PC-3 (cell line): ENCODE measurements around the gene APMAP. TPM values are rescaled to one million over a fixed set of nuclear protein-coding genes. Genes with fewer than 3 reads are reported as not detected.
A peak's percentile ranks its signal among the peaks of the same experiment; 100 is the strongest.

ENCODE experiments used
- ATAC-seq: fragments of 200-7000 bp; cut with Tn5 transposase; 2 replicates; pipeline ENCODE4 v1.9.1; 2020; ENCODE audit warnings: mild to moderate bottlenecking, moderate library complexity
- BruUV-seq: library from RNA; stranded (reverse); fragments of 400-500 nt; replicated peaks from 2 replicates; lab custom pipeline; 2021; lab: Mats Ljungman, UMichigan
- CTCF ChIA-PET: fragments of 300-600 bp; sonication (Branson Sonifier 250); formaldehyde crosslinking; loops from one replicate; lab custom pipeline; 2022; ENCODE audit warnings: antibody characterized with exemption; lab: Charles Lee
- POLR2A ChIA-PET: fragments of 300-600 bp; sonication (Branson Sonifier 250); formaldehyde crosslinking; loops from one replicate; lab custom pipeline; 2022; ENCODE audit warnings: antibody characterized with exemption; ENCODE audit not compliant: unreplicated experiment; lab: Charles Lee
- DNase-seq: peaks from one replicate; pipeline ENCODE4 v3.0.0-alpha.2; 2015
- H2AFZ ChIP-seq: fragments of 300-600 bp; sonication (generic); 2 replicates; pipeline ENCODE4 v1.6.0; 2016; ENCODE audit warnings: antibody characterized with exemption, low read length
- H3F3A ChIP-seq: fragments of 300-600 bp; sonication (generic); one replicate; pipeline ENCODE4 v1.6.0; 2017; ENCODE audit warnings: antibody characterized with exemption, low read length, control low read depth, mild to moderate bottlenecking; ENCODE audit not compliant: unreplicated experiment
- H3K27ac ChIP-seq: fragments of 300-600 bp; sonication (generic); 2 replicates; pipeline ENCODE4 v1.5.1; 2016; ENCODE audit warnings: mild to moderate bottlenecking, low read length
- H3K27me3 ChIP-seq: fragments of 300-600 bp; sonication (generic); 2 replicates; pipeline ENCODE4 v1.6.1; 2016; ENCODE audit warnings: low read length, mixed read lengths
- H3K36me3 ChIP-seq: fragments of 300-600 bp; sonication (generic); 2 replicates; pipeline ENCODE4 v1.6.1; 2016; ENCODE audit warnings: low read depth, mixed run types, low read length, mixed read lengths
- H3K4me1 ChIP-seq: fragments of 300-600 bp; sonication (generic); 2 replicates; pipeline ENCODE4 v1.5.1; 2016; ENCODE audit warnings: low read length; ENCODE audit not compliant: insufficient read depth
- H3K4me2 ChIP-seq: fragments of 300-600 bp; sonication (generic); 2 replicates; pipeline ENCODE4 v1.6.0; 2016; ENCODE audit warnings: low read length
- H3K4me3 ChIP-seq: fragments of 300-600 bp; sonication (generic); 2 replicates; pipeline ENCODE4 v1.5.1; 2016; ENCODE audit warnings: mild to moderate bottlenecking, low read length, mixed read lengths
- H3K79me2 ChIP-seq: fragments of 300-600 bp; sonication (generic); 2 replicates; pipeline ENCODE4 v1.6.1; 2017; ENCODE audit warnings: low read length, mixed read lengths
- H3K9ac ChIP-seq: fragments of 300-600 bp; sonication (generic); 2 replicates; pipeline ENCODE4 v1.6.0; 2016; ENCODE audit warnings: mild to moderate bottlenecking, low read length
- H3K9me2 ChIP-seq: fragments of 300-600 bp; sonication (generic); replicated peaks from 2 replicates; pipeline ENCODE4 v1.6.1; 2016; ENCODE audit warnings: mixed run types, low read length, mixed read lengths
- H3K9me3 ChIP-seq: fragments of 300-600 bp; sonication (generic); 2 replicates; pipeline ENCODE4 v1.6.1; 2016; ENCODE audit warnings: low read length, mixed read lengths
- H4K20me1 ChIP-seq: fragments of 300-600 bp; sonication (generic); 2 replicates; pipeline ENCODE4 v1.6.1; 2016; ENCODE audit warnings: low read length, mixed read lengths
- CTCF ChIP-seq: fragments of 300-600 bp; sonication (generic); conservative IDR thresholded peaks from 2 replicates; pipeline ENCODE4 v1.5.1; 2017; ENCODE audit warnings: antibody characterized with exemption, low read depth, mild to moderate bottlenecking, low read length
- EZH2 ChIP-seq: fragments of 300-600 bp; sonication (generic); IDR thresholded peaks from one replicate; pipeline ENCODE4 v1.6.1; 2017; ENCODE audit warnings: antibody characterized with exemption, mild to moderate bottlenecking, low read length; ENCODE audit not compliant: unreplicated experiment
- EZH2phosphoT487 ChIP-seq: fragments of 300-600 bp; sonication (generic); IDR thresholded peaks from 2 replicates; pipeline ENCODE4 v1.6.1; 2018; ENCODE audit warnings: mild to moderate bottlenecking, antibody characterized with exemption, low read length, borderline replicate concordance
- intact Hi-C: fragments of 100-400 bp; cut with micrococcal nuclease; formaldehyde crosslinking; loops from 2 replicates; pipeline ENCODE4 v1.9.0; 2023
- total RNA-seq: library from RNA; depleted of rRNA; stranded (reverse); fragments of >200 nt; gene quantifications from 2 replicates; pipeline ENCODE4 v1.2.3, GENCODE V29; 2014

The APMAP gene
- total RNA-seq, 1 experiment from 2014 or later, result 134 TPM

GRCh38 chr20:24970030-24970553 is 22.5 kb downstream of the APMAP start:
- H3K9me2 ChIP-seq, result no peaks in the 10 kb centered on the region

GRCh38 chr20:24969186-24970029 is 23.1 kb downstream of the APMAP start:
- CTCF ChIA-PET, result no interaction called here

More at GRCh38 chr20:24970030-24970553, 22.5 kb downstream of the APMAP start:
- DNase-seq (no peak), ATAC-seq (no peak)
- ChIA-PET POLR2A (no interaction called here), CTCF (no interaction called here)
- Histone ChIP-seq H3K79me2 (peaks cover 5% of the 10 kb centered on the region; the same call in 1 of the 2 replicates), H4K20me1 (no peaks in the 10 kb centered on the region), H3K4me2 (no peak overlapping the region), H3K27ac (no peak overlapping the region), H3K4me3 (no peak overlapping the region), H2AFZ (no peak overlapping the region), H3K27me3 (no peaks in the 10 kb centered on the region), H3K36me3 (peaks cover 25% of the 10 kb centered on the region; the same call in 1 of the 2 replicates), H3K4me1 (no peaks in the 10 kb centered on the region), H3F3A (no peaks in the 10 kb centered on the region), H3K9me3 (no peaks in the 10 kb centered on the region), H3K9ac (no peak overlapping the region)
- intact Hi-C loops, result no loop called here
- BruUV-seq, result no TSS peak
- no peak for TF ChIP-seq EZH2
- TF ChIP-seq CTCF, result no peak
- TF ChIP-seq EZH2phosphoT487, result no peak

More at GRCh38 chr20:24969186-24970029, 23.1 kb downstream of the APMAP start:
- Histone ChIP-seq H3K79me2 (no peaks in the 10 kb centered on the region), H3F3A (no peaks in the 10 kb centered on the region), H3K36me3 (peaks cover 26% of the 10 kb centered on the region; the same call in 1 of the 2 replicates), H3K9ac (no peak overlapping the region), H3K27me3 (no peaks in the 10 kb centered on the region), H4K20me1 (no peaks in the 10 kb centered on the region), H2AFZ (no peak overlapping the region), H3K4me3 (no peak overlapping the region), H3K9me3 (no peaks in the 10 kb centered on the region), H3K9me2 (no peaks in the 10 kb centered on the region), H3K27ac (no peak overlapping the region), H3K4me1 (no peaks in the 10 kb centered on the region), H3K4me2 (no peak overlapping the region)
- no peak for DNase-seq
- TF ChIP-seq EZH2 (no peak), EZH2phosphoT487 (no peak), CTCF (no peak)
- no peak for ATAC-seq
- POLR2A ChIA-PET, result no interaction called here
- intact Hi-C loops, result no loop called here
- BruUV-seq, result TSS peak; percentile 5
